Fibroblast of lung (primary cell): ENCODE measurements around the gene EXOC6. TPM values are rescaled to one million over a fixed set of nuclear protein-coding genes. Genes with fewer than 3 reads are reported as not detected.

Experiments
- DNase-seq, 2 donors: peaks; one replicate each; pipeline versions ENCODE4 v3.0.0 to v3.0.0-alpha.2; 2010; ENCODE audit warnings: low read depth in 2 of 2
- H2AFZ ChIP-seq: 2 replicates; pipeline ENCODE4 v1.5.1; 2012; ENCODE audit warnings: low read length, control low read depth, inconsistent platforms
- H3K27ac ChIP-seq: 2 replicates; pipeline ENCODE4 v1.5.1; 2011; ENCODE audit warnings: low read length, control low read depth; ENCODE audit not compliant: insufficient read depth
- H3K27me3 ChIP-seq: 2 replicates; pipeline ENCODE4 v1.5.1; 2011; ENCODE audit warnings: mild to moderate bottlenecking, low read length; ENCODE audit not compliant: control insufficient read depth, insufficient read depth
- H3K36me3 ChIP-seq: 2 replicates; pipeline ENCODE4 v1.5.1; 2011; ENCODE audit warnings: low read length; ENCODE audit not compliant: control insufficient read depth, insufficient read depth
- H3K4me1 ChIP-seq: 2 replicates; pipeline ENCODE4 v1.5.1; 2011; ENCODE audit warnings: low read length; ENCODE audit not compliant: control insufficient read depth, insufficient read depth; ENCODE audit errors: extremely low read depth
- H3K4me2 ChIP-seq: 2 replicates; pipeline ENCODE4 v1.5.1; 2011; ENCODE audit warnings: low read length, control low read depth; ENCODE audit not compliant: insufficient read depth; ENCODE audit errors: extremely low read depth
- H3K4me3 ChIP-seq, 4 experiments: fragments of 200-600 bp in 1 of 4; sonication (generic) in 1 of 4; replicated peaks in 1 of 4; 2 replicates each; pipeline ENCODE4 v1.5.1; 2011 to 2016; ENCODE audit warnings: low read length in 4 of 4, low read depth in 3 of 4, mild to moderate bottlenecking in 3 of 4, control low read depth in 2 of 4, inconsistent platforms in 1 of 4, mixed read lengths in 1 of 4; ENCODE audit not compliant: insufficient read depth in 1 of 4; ENCODE audit errors: control extremely low read depth in 1 of 4
- H3K79me2 ChIP-seq: 2 replicates; pipeline ENCODE4 v1.5.1; 2012; ENCODE audit warnings: mild to moderate bottlenecking, low read length, inconsistent platforms; ENCODE audit not compliant: control insufficient read depth, insufficient read depth
- H3K9ac ChIP-seq: 2 replicates; pipeline ENCODE4 v1.5.1; 2011; ENCODE audit warnings: mild to moderate bottlenecking, low read length, control low read depth; ENCODE audit not compliant: insufficient read depth
- H3K9me3 ChIP-seq: 2 replicates; pipeline ENCODE4 v1.5.1; 2012; ENCODE audit warnings: low read depth, low read length; ENCODE audit not compliant: control insufficient read depth, insufficient read depth
- H4K20me1 ChIP-seq: 2 replicates; pipeline ENCODE4 v1.5.1; 2011; ENCODE audit warnings: low read length; ENCODE audit not compliant: control insufficient read depth, insufficient read depth; ENCODE audit errors: extremely low read depth
- EZH2 ChIP-seq: IDR thresholded peaks from 2 replicates; pipeline ENCODE4 v1.5.1; 2012; ENCODE audit warnings: low read length, control low read depth, mild to moderate bottlenecking; ENCODE audit errors: missing control alignments
- polyA plus RNA-seq, 2 donors: library from polyadenylated mRNA; depleted of rRNA in 1 of 2; stranded (reverse) in 1 of 2; unstranded in 1 of 2; fragments of >200 nt; gene quantifications; 2 replicates each; pipeline ENCODE4 v1.2.1, GENCODE V29; 2011 to 2012; ENCODE audit warnings: missing spikeins in 1 of 2
- total RNA-seq: library from RNA; depleted of rRNA; stranded (reverse); fragments of >200 nt; gene quantifications from 2 replicates; pipeline ENCODE4 v1.2.1, GENCODE V29; 2014
- TF ChIP-seq, protein P1 (sequence below), 2 donors: IDR thresholded peaks in 1 of 2; conservative IDR thresholded peaks in 1 of 2; 1 replicate in 1 of 2; 2 replicates in 1 of 2; pipeline ENCODE4 v1.5.1; 2011 to 2012; ENCODE audit warnings: low read length in 2 of 2, control low read depth in 1 of 2, inconsistent platforms in 1 of 2, low read depth in 1 of 2, mild to moderate bottlenecking in 1 of 2

The EXOC6 gene
- total and polyA plus RNA-seq, 2 donors (not counting 1 experiment from before 2014, with no cell fraction given): 6.2 to 9.2 TPM

DNA sequence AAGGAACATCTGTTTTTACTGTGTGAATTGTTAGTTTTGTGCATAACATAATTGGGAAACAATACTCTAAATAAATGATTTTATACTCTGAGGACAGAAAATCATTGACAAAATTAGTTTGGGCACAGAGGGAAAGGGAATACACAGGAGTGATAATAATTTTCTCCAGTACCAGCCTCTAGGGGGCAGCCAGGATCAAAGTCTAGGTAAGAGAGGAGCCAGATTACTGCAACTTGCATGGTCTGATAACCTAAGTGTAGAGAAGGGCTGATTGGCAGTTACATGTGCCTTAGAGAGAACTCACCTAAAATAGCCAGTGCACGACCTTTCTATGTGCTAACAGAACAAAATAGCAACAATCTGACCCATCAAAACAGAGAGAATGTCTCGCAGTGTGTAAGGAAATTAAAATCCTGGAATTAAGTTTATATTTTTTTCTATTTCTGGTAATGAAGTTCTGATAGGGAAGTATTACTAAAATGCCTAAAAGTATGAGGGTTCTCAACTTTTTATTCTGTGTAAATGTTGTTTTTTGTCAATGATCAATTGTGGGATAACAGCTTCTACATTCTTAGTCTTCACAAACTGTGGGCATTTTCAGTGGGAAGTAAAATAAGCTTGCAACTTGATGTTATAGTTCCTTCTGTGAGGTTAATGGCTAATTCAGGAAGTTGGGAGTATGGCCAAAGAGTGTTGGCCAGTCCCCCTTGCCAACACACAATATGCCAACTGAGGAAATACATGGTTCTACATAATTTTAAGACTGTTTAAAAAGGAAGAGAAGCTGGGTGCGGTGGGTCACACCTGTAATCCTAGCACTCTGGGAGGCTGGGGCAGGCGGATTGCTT lies 66.4 kb downstream of the EXOC6 start:
- DNase-seq: peak; percentile 33 to 47
- Histone ChIP-seq H3K9me3 (no peaks in the 10 kb centered on the region), H4K20me1 (no peaks in the 10 kb centered on the region), H3K4me2 (no peak overlapping the region), H3K27ac (no peak overlapping the region), H3K4me3 (no peak overlapping the region), H2AFZ (no peak overlapping the region), H3K79me2 (no peaks in the 10 kb centered on the region), H3K36me3 (no peaks in the 10 kb centered on the region), H3K27me3 (no peaks in the 10 kb centered on the region), H3K4me1 (no peaks in the 10 kb centered on the region), H3K9ac (no peak overlapping the region)
- TF ChIP-seq EZH2: no peak
- TF ChIP-seq, protein P1, sequence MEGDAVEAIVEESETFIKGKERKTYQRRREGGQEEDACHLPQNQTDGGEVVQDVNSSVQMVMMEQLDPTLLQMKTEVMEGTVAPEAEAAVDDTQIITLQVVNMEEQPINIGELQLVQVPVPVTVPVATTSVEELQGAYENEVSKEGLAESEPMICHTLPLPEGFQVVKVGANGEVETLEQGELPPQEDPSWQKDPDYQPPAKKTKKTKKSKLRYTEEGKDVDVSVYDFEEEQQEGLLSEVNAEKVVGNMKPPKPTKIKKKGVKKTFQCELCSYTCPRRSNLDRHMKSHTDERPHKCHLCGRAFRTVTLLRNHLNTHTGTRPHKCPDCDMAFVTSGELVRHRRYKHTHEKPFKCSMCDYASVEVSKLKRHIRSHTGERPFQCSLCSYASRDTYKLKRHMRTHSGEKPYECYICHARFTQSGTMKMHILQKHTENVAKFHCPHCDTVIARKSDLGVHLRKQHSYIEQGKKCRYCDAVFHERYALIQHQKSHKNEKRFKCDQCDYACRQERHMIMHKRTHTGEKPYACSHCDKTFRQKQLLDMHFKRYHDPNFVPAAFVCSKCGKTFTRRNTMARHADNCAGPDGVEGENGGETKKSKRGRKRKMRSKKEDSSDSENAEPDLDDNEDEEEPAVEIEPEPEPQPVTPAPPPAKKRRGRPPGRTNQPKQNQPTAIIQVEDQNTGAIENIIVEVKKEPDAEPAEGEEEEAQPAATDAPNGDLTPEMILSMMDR (conservative IDR thresholded peaks at IDR 0.05 in 1 of 2, IDR thresholded peaks at IDR 0.05 in 1 of 2; ENCODE audit: low read depth in 1 of 2, low read length in 2 of 2): peak; percentile 82 to 89

DNA sequence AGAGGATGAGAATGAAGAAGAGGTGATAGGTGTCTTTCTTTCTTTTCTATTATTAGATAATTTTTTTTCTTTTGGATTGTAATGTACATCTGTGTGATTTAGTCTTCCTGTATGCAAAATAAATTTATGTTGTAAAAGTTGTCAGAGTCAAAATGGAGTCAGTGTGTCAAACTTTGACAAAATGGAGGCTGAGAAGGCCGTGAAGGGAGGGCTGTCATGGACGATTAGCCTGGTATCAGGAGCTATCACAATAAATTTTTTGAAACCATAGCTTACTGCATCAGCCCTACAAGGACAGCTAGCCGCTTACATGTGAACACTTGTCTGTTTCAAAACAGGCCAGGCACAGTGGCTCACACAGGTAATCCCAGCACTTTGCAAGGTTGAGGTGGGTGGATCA lies 67.6 kb downstream of the EXOC6 start:
- Histone ChIP-seq H3K4me2 (no peak overlapping the region), H3K9ac (no peak overlapping the region), H2AFZ (no peak overlapping the region), H3K27me3 (no peaks in the 10 kb centered on the region), H3K79me2 (no peaks in the 10 kb centered on the region), H3K9me3 (no peaks in the 10 kb centered on the region), H3K27ac (no peak overlapping the region), H3K36me3 (no peaks in the 10 kb centered on the region), H3K4me1 (no peaks in the 10 kb centered on the region), H4K20me1 (no peaks in the 10 kb centered on the region), H3K4me3 (no peak overlapping the region)
- no peak for DNase-seq
- no peak for TF ChIP-seq EZH2
- TF ChIP-seq, protein P1 (conservative IDR thresholded peaks at IDR 0.05 in 1 of 2, IDR thresholded peaks at IDR 0.05 in 1 of 2; ENCODE audit: low read depth in 1 of 2, low read length in 2 of 2): no peak

DNA sequence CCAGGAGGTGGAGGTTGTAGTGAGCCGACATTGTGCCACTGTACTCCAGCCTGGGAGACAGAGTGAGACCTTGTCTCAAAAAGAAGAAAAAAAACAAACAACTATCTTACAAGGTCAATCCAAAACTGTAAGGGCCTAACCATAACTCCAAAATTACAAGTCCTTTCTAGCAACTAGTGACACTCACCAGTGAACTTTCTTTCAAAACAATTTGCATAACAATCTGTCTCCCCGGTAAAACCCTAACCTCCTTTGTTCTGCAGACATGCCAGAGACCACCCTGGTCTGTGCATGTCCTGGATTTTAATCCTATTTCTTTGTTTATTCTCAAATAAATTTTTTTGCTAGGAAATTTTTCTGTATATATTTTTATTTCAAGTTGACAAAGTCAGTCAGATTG lies 68.1 kb downstream of the EXOC6 start:
- H4K20me1 ChIP-seq: no peaks in the 10 kb centered on the region
- no peak for DNase-seq

More for the DNA sequence above, 68.1 kb downstream of the EXOC6 start:
- H3K79me2 ChIP-seq: no peaks in the 10 kb centered on the region
- H3K27ac ChIP-seq: no peak overlapping the region
- H3K4me2 ChIP-seq: no peak overlapping the region
- H2AFZ ChIP-seq: no peak overlapping the region
- no peak overlapping the region for H3K9ac ChIP-seq
- H3K36me3 ChIP-seq: no peaks in the 10 kb centered on the region
- no peak for TF ChIP-seq EZH2
- TF ChIP-seq, protein P1 (conservative IDR thresholded peaks at IDR 0.05 in 1 of 2, IDR thresholded peaks at IDR 0.05 in 1 of 2; ENCODE audit: low read depth in 1 of 2, low read length in 2 of 2): no peak
- no peaks in the 10 kb centered on the region for H3K27me3 ChIP-seq
- H3K4me3 ChIP-seq: no peak overlapping the region
- H3K9me3 ChIP-seq: no peaks in the 10 kb centered on the region
- no peaks in the 10 kb centered on the region for H3K4me1 ChIP-seq
